Stimulated activated CD8-positive, alpha-beta memory T cell treated with anti-CD3 and anti-CD28 coated beads, Interleukin-4, amount 100 ng/mL, for 24 hours (primary cell): Measurements from ENCODE around the gene AGK.
"Not testable (repeated sequence)": the region's sequence is repeated elsewhere in the genome, so short reads cannot be mapped to it uniquely, and the experiment has no call there.

ENCODE experiments used
- DNase-seq: peaks from one replicate; pipeline ENCODE4 v3.0.0-alpha.2; 2020; ENCODE audit warnings: low read depth

Gene AGK

GRCh38 chr7:141679014-141679413, 127.8 kb downstream of the AGK start:
- DNase-seq = no peak

DNA sequence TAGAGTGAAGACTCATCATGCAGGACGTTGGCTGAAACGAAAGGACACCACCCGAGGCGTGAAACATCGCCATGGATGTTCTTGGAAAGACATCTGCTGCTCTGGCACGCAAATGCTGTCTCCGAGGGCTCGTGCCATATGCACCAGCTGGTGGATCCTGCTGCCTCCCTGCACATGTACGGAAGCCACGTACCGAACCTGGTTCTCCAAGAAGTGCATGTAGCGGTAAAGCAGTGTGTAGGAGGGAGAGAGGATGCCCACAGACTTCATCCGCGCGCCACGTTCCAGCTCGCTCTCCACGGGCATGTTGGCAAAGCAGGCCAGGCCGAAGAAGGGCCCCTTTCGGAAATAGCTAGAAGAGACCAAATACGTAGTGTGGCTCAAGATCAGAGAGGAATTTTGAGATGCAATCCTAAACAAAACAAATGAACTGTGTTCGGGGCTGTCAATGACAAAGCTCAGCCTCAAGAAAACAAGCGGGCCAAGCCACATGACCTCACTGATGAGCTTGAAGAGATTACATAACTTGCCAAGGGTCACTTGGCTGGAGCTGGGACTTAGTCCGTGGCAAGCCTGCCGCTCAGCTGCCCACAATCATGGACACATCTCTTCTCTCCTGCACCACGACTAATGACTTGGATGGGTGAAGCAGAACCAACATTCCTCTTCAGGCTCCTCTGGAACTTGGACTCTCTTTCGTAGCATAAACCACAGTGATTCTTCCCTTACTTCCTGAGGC, 134.2 kb downstream of the AGK start:
- DNase-seq = no peak

GRCh38 chr7:141686074-141686473, 134.9 kb downstream of the AGK start:
- DNase-seq = no peak

DNA sequence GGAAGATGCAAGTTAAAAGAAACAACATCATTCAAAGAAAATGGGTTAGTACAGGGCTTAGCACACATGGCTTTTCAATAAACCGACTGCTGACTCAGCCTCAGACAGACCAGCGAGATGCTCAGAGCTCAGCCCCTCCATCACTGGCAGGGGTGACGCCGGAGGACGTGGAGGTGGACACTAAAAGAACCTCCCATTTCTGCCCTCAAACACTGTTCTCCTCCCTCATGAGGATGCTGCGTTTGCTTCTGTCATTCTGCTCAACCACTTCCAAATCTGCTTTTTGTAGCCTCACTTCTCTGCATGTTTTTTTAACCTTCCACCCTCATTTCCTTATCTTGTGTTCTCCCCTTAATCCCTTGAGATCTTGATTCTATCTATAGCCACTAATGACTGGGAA, 135.5 kb downstream of the AGK start:
- DNase-seq = no peak

- no peak for DNase-seq
These were observed 136.8 kb downstream of the AGK start for GRCh38 chr7:141688043-141688442.

- DNase-seq = not testable (repeated sequence)
These were observed 138.0 kb downstream of the AGK start for GRCh38 chr7:141689072-141689825.

DNA sequence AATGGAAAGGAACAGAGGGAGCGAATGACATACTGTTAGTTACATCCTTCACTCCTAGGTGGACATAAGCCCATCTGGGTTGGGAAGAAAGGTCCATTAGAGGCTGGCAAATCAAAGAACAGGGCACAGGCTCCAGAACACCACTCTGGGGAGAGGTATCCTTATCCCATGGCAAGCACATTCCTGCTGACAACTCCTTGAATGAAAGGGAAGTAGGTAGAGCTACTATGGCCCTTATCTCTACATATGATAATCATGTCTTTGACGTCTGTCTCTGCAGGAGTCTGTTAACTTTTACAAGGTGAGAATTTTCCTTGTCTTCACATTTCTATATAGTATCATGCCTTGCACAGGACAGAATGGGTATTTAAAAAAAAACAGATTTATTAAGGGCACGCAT, 140.3 kb downstream of the AGK start:
- no peak for DNase-seq

DNA sequence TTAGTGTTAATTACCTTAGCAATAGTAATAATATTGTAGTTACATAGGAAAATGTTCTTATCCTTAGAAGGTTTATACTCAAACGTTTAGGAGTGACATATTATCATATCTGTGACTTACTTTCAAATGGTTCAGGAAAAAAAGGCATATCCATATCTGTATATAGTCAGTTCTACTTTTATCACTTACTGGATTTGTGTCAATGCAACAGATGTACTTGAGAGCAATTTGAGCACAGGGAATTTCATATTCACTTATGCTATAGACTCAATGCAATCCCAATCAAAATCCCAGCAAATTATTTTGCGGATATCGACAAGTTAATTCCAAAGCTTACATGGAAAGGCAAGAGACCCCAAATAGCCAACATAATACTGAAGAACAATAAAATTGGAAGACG, 140.8 kb downstream of the AGK start:
- DNase-seq = no peak

GRCh38 chr7:141693082-141693481, 141.9 kb downstream of the AGK start:
- no peak for DNase-seq

DNA sequence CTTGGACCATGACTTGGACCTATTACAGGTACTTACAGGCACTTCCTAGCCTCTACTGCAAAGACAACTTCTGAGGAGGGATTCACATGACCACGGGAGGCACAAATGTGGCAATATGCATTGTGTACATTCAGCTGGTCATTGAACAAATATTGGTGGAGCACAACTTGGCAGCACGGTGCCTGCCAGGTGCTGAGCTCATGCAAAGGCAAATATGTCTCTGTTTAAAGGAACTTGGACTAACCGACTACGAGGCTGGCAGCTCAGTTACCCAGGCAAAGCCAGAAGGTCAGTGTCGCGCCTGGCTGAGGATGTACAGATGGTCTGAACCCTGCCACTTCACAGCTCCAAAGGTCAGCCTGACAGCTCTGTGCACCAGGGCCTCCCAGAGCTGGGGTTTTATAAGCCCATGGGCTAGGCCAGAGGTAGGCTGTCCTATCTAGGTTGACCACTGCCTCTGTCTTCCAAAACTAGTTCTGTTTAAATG, 144.6 kb downstream of the AGK start:
- no peak for DNase-seq

DNA sequence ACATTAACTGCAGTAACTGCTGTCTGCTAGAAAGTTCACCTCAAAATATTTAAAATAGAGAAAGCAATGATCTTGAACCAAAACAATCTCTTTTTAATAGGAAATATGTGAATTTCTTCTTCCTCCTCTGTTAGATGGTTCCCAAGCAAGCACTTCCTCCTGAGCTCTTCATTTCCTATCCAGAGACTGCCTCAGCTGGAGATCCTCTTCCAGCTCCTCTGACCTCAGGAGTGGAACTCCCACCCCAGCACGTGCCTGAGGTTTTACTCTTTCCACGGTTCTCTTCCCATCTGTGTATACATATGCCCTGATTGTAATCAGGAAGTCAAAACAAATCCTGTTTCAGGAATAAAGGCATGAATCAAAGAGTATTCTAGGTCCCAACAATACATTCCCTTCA, 145.1 kb downstream of the AGK start:
- DNase-seq = no peak

- DNase-seq = no peak
These were observed 146.1 kb downstream of the AGK start for GRCh38 chr7:141697211-141697871.

DNA sequence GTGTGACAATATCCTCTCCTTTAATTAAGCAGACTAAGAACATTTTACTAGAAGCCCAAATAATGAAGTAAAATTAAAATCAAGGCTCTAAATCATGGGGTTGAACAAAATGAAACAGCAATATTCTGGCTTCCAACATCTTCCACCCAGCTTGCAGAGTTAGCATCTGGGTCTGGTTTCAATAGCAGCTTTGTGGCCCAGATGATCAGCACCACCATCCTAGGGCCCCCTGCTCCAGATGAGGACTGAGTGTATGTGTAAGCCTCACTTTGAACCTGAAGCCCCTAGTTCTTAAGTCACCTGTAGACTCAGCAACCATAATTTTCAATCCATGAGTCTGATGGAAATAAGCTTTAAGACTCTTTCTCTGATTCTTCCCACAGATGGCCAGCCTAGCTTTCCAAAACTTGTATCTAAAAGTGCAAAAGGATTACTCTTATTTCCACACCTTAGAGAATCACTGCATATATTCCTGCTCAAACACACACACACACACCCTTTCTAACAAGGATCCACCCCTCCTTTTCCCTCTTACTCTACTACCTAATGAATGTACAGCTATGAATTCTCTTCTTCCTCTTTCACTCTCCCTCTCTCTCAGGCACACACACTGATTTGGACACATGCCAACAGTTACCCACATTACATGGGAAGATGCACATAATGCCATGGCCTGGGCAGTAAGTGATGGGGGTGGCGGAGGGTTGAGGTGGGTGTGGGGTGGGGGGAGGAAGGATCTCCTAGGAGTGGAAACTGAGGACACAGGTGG, 147.2 kb downstream of the AGK start:
- DNase-seq = no peak

GRCh38 chr7:141699860-141700259, 148.7 kb downstream of the AGK start:
- DNase-seq = no peak

- no peak for DNase-seq
These were observed 149.2 kb downstream of the AGK start for GRCh38 chr7:141700296-141700847.

- no peak for DNase-seq
These were observed 149.7 kb downstream of the AGK start for GRCh38 chr7:141700848-141701371.

DNA sequence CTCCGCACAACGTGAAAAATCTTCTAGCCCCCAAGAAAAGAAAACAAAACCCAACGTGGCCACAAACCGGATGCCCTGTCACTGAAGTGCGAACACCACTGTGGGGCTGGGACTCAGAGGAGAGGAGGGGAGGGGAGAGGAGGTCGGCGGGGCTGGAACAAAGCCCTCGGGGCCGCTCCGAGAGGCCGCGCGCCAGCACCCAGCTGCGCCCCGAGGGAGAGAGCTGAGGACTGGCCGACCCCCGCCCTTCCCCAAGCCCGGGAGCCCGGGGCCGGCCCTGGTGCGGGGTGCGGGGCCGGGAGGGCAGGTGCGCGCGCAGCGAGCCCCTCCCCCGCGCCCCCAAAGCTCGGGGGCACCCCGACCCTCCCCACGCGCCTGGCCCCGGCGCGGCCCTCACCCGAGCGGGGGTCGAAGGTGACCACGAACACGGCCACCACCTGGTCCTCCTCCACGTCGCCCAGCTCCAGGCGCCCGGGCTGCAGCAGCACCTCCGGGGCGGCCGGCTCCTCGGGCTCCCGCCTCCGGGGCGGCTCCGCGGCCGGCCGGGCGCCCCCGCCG, 150.4 kb downstream of the AGK start:
- peak; percentile 60 for DNase-seq

DNA sequence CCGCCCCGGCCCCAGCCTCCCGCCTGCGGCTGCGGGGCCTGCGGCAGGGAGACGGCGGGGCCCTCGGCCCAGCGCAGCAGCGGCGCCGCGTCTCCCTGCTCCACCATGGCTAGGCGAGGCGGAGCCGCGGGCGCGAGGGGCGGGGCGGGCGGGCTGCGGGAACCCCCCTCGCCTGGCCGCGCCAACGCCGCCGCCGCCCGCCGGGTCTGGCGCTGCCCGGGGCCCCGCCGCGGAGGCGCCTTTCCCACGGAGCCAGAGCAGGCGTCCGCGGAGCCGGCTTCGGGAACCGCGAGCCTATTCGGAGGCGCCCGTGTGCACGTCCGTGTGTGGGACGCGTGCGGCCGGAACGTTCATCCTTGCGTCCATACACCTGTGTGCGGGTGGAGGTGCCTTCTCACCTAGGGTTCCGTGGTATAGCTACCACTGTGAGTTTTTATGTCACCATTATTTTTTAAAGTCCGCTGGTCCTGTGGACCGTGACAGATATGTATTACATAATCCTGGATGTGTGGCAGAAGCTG, 150.9 kb downstream of the AGK start, which contains the start of gene DENND11:
Gene DENND11, minus strand, starts transcription at position 120 of the 521 bp plus-strand sequence. Its CDS starts 13 bp downstream, at position 107.
- peak; percentile 43 for DNase-seq

- DNase-seq = no peak
These were observed 151.7 kb downstream of the AGK start for GRCh38 chr7:141702892-141703291.

- no peak for DNase-seq
These were observed 152.9 kb downstream of the AGK start for GRCh38 chr7:141704112-141704511.

GRCh38 chr7:141704741-141705140, 153.5 kb downstream of the AGK start:
- DNase-seq = no peak
